A549 (cell line): ENCODE measurements around the gene MAPKAP1.
"Not testable (repeated sequence)": the region's sequence is repeated elsewhere in the genome, so short reads cannot be mapped to it uniquely, and the experiment has no call there.

Experiments used
- CEBPB ChIP-seq, 2 experiments: fragments of >200 bp in 1 of 2; sonication (Bioruptor Twin) in 1 of 2; formaldehyde crosslinking in 1 of 2; IDR thresholded peaks; 2 replicates each; pipeline ENCODE4 v1.6.1; 2012 to 2016
- MAFK ChIP-seq: fragments of 450-650 bp; IDR thresholded peaks from 2 replicates; pipeline ENCODE4 v1.6.1; 2014; ENCODE audit not compliant: partially characterized antibody
- POLR2A ChIP-seq: IDR thresholded peaks from 2 replicates; pipeline ENCODE4 v1.6.1; 2012; ENCODE audit warnings: mild to moderate bottlenecking, low read length
- POLR2AphosphoS2 ChIP-seq: conservative IDR thresholded peaks from 2 replicates; pipeline ENCODE4 v1.6.1; 2012; ENCODE audit warnings: low read length, improper control_type of control experiment, inconsistent platforms
- RAD21 ChIP-seq, 2 experiments: fragments of >200 bp in 1 of 2; sonication (Bioruptor Twin) in 1 of 2; formaldehyde crosslinking in 1 of 2; IDR thresholded peaks in 1 of 2; conservative IDR thresholded peaks in 1 of 2; 2 replicates in 1 of 2; 3 replicates in 1 of 2; pipeline ENCODE4 v1.6.1; 2012 to 2018; ENCODE audit warnings: inconsistent platforms in 1 of 2
- RCOR1 ChIP-seq: fragments of 150-350 bp; IDR thresholded peaks from 2 replicates; pipeline ENCODE4 v1.6.1; 2014; ENCODE audit warnings: antibody characterized with exemption, low read length, low read depth
- RNF2 ChIP-seq: fragments of 200-600 bp; sonication (generic); IDR thresholded peaks from 2 replicates; pipeline ENCODE4 v1.6.1; 2016; ENCODE audit warnings: low read depth, mild to moderate bottlenecking, antibody characterized with exemption, moderate library complexity, borderline replicate concordance
- SMC3 ChIP-seq: fragments of >200 bp; sonication (Bioruptor Twin); formaldehyde crosslinking; IDR thresholded peaks from 3 replicates; pipeline ENCODE4 v1.6.1; 2018; ENCODE audit warnings: inconsistent platforms
- TF ChIP-seq, protein P1 (sequence below): fragments of >200 bp; sonication (Bioruptor Twin); formaldehyde crosslinking; IDR thresholded peaks from 3 replicates; pipeline ENCODE4 v1.5.1; 2016
- TF ChIP-seq, protein P2 (sequence below): fragments of 200-600 bp; sonication (generic); IDR thresholded peaks from 2 replicates; pipeline ENCODE4 v1.6.1; 2016; ENCODE audit warnings: antibody characterized with exemption, mild to moderate bottlenecking, moderate library complexity
- TF ChIP-seq, protein P3 (sequence below): fragments of 450-650 bp; IDR thresholded peaks from 2 replicates; pipeline ENCODE4 v1.6.1; 2014; ENCODE audit warnings: antibody characterized with exemption

DNA sequence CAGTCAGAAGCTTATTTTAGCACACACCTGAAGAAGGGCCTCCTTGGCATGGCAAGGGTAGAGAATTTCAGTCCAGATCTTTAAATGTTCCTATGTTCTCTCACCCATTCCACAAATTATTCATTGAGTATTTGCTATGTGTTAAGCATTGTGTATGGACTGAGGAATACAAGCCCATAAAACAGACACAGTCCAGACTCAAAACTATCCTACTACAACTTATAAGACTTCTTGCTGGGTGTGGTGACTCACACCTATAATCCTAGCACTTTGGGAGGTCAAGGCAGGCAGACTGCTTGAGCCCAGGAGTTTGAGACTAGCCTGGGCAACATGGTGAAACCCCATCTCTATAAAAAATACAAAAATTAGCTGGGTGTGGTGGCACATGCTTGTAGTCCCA is 141.0 kb downstream of the MAPKAP1 start:
- not testable (repeated sequence) for TF ChIP-seq POLR2AphosphoS2; POLR2A; RAD21 (conservative IDR thresholded peaks at IDR 0.05 in 1 of 2, IDR thresholded peaks at IDR 0.05 in 1 of 2); RNF2; MAFK; CEBPB (IDR thresholded peaks at IDR 0.05); RCOR1; SMC3
- TF ChIP-seq, protein P1, sequence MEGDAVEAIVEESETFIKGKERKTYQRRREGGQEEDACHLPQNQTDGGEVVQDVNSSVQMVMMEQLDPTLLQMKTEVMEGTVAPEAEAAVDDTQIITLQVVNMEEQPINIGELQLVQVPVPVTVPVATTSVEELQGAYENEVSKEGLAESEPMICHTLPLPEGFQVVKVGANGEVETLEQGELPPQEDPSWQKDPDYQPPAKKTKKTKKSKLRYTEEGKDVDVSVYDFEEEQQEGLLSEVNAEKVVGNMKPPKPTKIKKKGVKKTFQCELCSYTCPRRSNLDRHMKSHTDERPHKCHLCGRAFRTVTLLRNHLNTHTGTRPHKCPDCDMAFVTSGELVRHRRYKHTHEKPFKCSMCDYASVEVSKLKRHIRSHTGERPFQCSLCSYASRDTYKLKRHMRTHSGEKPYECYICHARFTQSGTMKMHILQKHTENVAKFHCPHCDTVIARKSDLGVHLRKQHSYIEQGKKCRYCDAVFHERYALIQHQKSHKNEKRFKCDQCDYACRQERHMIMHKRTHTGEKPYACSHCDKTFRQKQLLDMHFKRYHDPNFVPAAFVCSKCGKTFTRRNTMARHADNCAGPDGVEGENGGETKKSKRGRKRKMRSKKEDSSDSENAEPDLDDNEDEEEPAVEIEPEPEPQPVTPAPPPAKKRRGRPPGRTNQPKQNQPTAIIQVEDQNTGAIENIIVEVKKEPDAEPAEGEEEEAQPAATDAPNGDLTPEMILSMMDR: not testable (repeated sequence)
- TF ChIP-seq, protein P2, sequence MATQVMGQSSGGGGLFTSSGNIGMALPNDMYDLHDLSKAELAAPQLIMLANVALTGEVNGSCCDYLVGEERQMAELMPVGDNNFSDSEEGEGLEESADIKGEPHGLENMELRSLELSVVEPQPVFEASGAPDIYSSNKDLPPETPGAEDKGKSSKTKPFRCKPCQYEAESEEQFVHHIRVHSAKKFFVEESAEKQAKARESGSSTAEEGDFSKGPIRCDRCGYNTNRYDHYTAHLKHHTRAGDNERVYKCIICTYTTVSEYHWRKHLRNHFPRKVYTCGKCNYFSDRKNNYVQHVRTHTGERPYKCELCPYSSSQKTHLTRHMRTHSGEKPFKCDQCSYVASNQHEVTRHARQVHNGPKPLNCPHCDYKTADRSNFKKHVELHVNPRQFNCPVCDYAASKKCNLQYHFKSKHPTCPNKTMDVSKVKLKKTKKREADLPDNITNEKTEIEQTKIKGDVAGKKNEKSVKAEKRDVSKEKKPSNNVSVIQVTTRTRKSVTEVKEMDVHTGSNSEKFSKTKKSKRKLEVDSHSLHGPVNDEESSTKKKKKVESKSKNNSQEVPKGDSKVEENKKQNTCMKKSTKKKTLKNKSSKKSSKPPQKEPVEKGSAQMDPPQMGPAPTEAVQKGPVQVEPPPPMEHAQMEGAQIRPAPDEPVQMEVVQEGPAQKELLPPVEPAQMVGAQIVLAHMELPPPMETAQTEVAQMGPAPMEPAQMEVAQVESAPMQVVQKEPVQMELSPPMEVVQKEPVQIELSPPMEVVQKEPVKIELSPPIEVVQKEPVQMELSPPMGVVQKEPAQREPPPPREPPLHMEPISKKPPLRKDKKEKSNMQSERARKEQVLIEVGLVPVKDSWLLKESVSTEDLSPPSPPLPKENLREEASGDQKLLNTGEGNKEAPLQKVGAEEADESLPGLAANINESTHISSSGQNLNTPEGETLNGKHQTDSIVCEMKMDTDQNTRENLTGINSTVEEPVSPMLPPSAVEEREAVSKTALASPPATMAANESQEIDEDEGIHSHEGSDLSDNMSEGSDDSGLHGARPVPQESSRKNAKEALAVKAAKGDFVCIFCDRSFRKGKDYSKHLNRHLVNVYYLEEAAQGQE: not testable (repeated sequence)
- TF ChIP-seq, protein P3, sequence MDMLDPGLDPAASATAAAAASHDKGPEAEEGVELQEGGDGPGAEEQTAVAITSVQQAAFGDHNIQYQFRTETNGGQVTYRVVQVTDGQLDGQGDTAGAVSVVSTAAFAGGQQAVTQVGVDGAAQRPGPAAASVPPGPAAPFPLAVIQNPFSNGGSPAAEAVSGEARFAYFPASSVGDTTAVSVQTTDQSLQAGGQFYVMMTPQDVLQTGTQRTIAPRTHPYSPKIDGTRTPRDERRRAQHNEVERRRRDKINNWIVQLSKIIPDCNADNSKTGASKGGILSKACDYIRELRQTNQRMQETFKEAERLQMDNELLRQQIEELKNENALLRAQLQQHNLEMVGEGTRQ: not testable (repeated sequence)
